ENCODE results near the gene CDH4.

- TF ChIP-seq CTCF (IDR thresholded peaks at IDR 0.05) (no peak), EZH2 (IDR thresholded peaks at IDR 0.05) (no peak)
Observed at GRCh38 chr20:61535091-61535490, 283.0 kb downstream of the CDH4 start.

Measured in neural progenitor cell (in vitro differentiated cells).